NCI-H1048 (cell line): ENCODE results near the gene OIP5.
A peak's percentile ranks its signal among the peaks of the same experiment; 100 is the strongest.
"Not testable (repeated sequence)": the region's sequence is repeated elsewhere in the genome, so short reads cannot be mapped to it uniquely, and the experiment has no call there.

ENCODE experiments used
- DNase-seq: peaks from one replicate; lab custom pipeline; 2025; lab: John Stamatoyannopoulos, UW

The OIP5 gene

GRCh38 chr15:41332194-41333025 lies at the start of gene OIP5, which contains the start of gene NUSAP1:
Gene OIP5, minus strand, starts transcription at chr15:41332591. Its CDS starts 30 bp downstream, at chr15:41332561.
Gene NUSAP1, plus strand, starts transcription at chr15:41332881. Its CDS starts 77 bp downstream, at chr15:41332958.
- peak; percentile 99 for DNase-seq

GRCh38 chr15:41377978-41378377 lies 45.6 kb upstream of the OIP5 start:
- no peak for DNase-seq

GRCh38 chr15:41367418-41367817 lies 35.0 kb upstream of the OIP5 start:
- no peak for DNase-seq

- DNase-seq: no peak
These were observed 22.0 kb upstream of the OIP5 start for GRCh38 chr15:41354371-41354770.

GRCh38 chr15:41350057-41350717 lies 17.8 kb upstream of the OIP5 start:
- no peak for DNase-seq

GRCh38 chr15:41347236-41347635 lies 14.8 kb upstream of the OIP5 start:
- DNase-seq: no peak

GRCh38 chr15:41341519-41341918 lies 9.1 kb upstream of the OIP5 start:
- DNase-seq: no peak

- no peak for DNase-seq
These were observed 7.9 kb upstream of the OIP5 start for GRCh38 chr15:41340189-41340695.

GRCh38 chr15:41337631-41338522 lies 5.5 kb upstream of the OIP5 start:
- no peak for DNase-seq

- no peak for DNase-seq
These were observed 4.7 kb upstream of the OIP5 start for GRCh38 chr15:41337047-41337446.

- DNase-seq: no peak
These were observed 4.2 kb upstream of the OIP5 start for GRCh38 chr15:41336549-41336948.

GRCh38 chr15:41334293-41335120 lies 2.1 kb upstream of the OIP5 start:
- no peak for DNase-seq

GRCh38 chr15:41333026-41333562 lies 703 bp upstream of the OIP5 start:
- DNase-seq: peak; percentile 56

- no peak for DNase-seq
These were observed 578 bp downstream of the OIP5 start for GRCh38 chr15:41331833-41332193.

GRCh38 chr15:41331281-41331680 lies 1.1 kb downstream of the OIP5 start:
- no peak for DNase-seq

GRCh38 chr15:41323611-41324010 lies 8.8 kb downstream of the OIP5 start:
- no peak for DNase-seq

GRCh38 chr15:41320805-41321330 lies 11.5 kb downstream of the OIP5 start:
- not testable (repeated sequence) for DNase-seq

- DNase-seq: no peak
These were observed 23.0 kb downstream of the OIP5 start for GRCh38 chr15:41309226-41309905.

GRCh38 chr15:41307679-41308078 lies 24.7 kb downstream of the OIP5 start:
- DNase-seq: no peak

- no peak for DNase-seq
These were observed 28.1 kb downstream of the OIP5 start for GRCh38 chr15:41304149-41304770.
